Sigmoid colon (tissue), 7 donors: ENCODE results near the gene GPBP1. TPM values are rescaled to one million over a fixed set of nuclear protein-coding genes. Genes with fewer than 3 reads are reported as not detected.

Experiments used
- DNase-seq: peaks from one replicate; pipeline ENCODE4 v3.0.0-alpha.2; 2019
- H3K27ac ChIP-seq, 4 donors: fragments of 200-600 bp; sonication (generic); one replicate each; pipeline ENCODE4 v1.5.1; 2016 to 2019; ENCODE audit warnings: mild to moderate bottlenecking in 1 of 4
- H3K27me3 ChIP-seq, 3 donors: fragments of 200-600 bp; sonication (generic); one replicate each; pipeline ENCODE4 v1.5.1; 2019; ENCODE audit warnings: mild to moderate bottlenecking in 1 of 3
- H3K36me3 ChIP-seq, 4 donors: fragments of 200-600 bp; sonication (generic); one replicate each; pipeline ENCODE4 v1.5.1; 2016 to 2019
- H3K4me1 ChIP-seq, 4 donors: fragments of 200-600 bp; sonication (generic); one replicate each; pipeline ENCODE4 v1.5.1; 2017 to 2019
- H3K4me3 ChIP-seq, 4 donors: fragments of 200-600 bp; sonication (generic); one replicate each; pipeline ENCODE4 v1.5.1; 2017 to 2019; ENCODE audit warnings: mild to moderate bottlenecking in 2 of 4, moderate library complexity in 1 of 4
- H3K9me3 ChIP-seq, 4 donors: fragments of 200-600 bp in 3 of 4; sonication (generic) in 3 of 4; one replicate each; pipeline versions ENCODE4 v1.5.1 to v1.6.1; 2013 to 2019
- CTCF ChIP-seq, 4 experiments: fragments of 450-650 bp in 3 of 4; fragments of 200-600 bp in 1 of 4; IDR thresholded peaks; one replicate each; pipeline ENCODE4 v1.5.1; 2016 to 2019; ENCODE audit warnings: antibody characterized with exemption in 4 of 4, mild to moderate bottlenecking in 3 of 4, moderate library complexity in 2 of 4
- EP300 ChIP-seq, 4 donors: sonication (generic); formaldehyde crosslinking; IDR thresholded peaks; one replicate each; pipeline ENCODE4 v1.6.1; 2017; ENCODE audit warnings: antibody characterized with exemption in 4 of 4
- POLR2A ChIP-seq, 2 donors: fragments of 450-650 bp; IDR thresholded peaks; one replicate each; pipeline ENCODE4 v1.6.1; 2016; ENCODE audit warnings: antibody characterized with exemption in 2 of 2, mild to moderate bottlenecking in 2 of 2, moderate library complexity in 2 of 2
- POLR2AphosphoS5 ChIP-seq, 4 donors: sonication (generic); formaldehyde crosslinking; IDR thresholded peaks; one replicate each; pipeline ENCODE4 v1.6.1; 2017; ENCODE audit warnings: antibody characterized with exemption in 4 of 4
- WGBS, 2 donors: extraction: QIAGEN DNeasy Blood & Tissue Kit; methylation state at CpG; one replicate each; pipeline ENCODE4 v1.1.7; 2013; 5-methylcytosine and 5-hydroxymethylcytosine counted together
- intact Hi-C: fragments of 100-400 bp; cut with DNase I; formaldehyde crosslinking; loops from one replicate; pipeline ENCODE4 v1.15.1; 2023
- polyA plus RNA-seq, 3 donors: library from polyadenylated mRNA; stranded (reverse); fragments of 200-250 nt; gene quantifications; one replicate each; pipeline ENCODE4 v1.2.3, GENCODE V29; 2013
- total RNA-seq, 4 donors: library from RNA; depleted of rRNA; stranded (reverse); fragments of >200 nt; gene quantifications; one replicate each; pipeline ENCODE4 v1.1.0, GENCODE V29; 2016
- donor health status: healthy with polysubstance abuse.
- donor health status: Bipolar disorder and iron deficiency.
- donor health status: healthy.

GPBP1 gene
- total and polyA plus RNA-seq, 7 donors = 32.4 to 69.2 (median 52.3) TPM

- 43 to 61% methylated on average over 2 of the region's 2 CpGs for WGBS, 2 donors
- Histone ChIP-seq H3K27me3 (no peaks in the 10 kb centered on the region), H3K36me3 (peaks cover 0 to 6% (median under 1%) of the 10 kb centered on the region in 4 donors), H3K4me3 (no peak overlapping the region), H3K27ac (peak overlapping the region in 3 of 4 donors; percentile 20 to 81 (median 78)), H3K4me1 (peaks cover 0 to 58% (median 37%) of the 10 kb centered on the region in 4 donors), H3K9me3 (no peaks in the 10 kb centered on the region)
- DNase-seq = no peak
- TF ChIP-seq CTCF (IDR thresholded peaks at IDR 0.05) (no peak), EP300 (IDR thresholded peaks at IDR 0.05) (no peak)
- intact Hi-C loops = no loop called here
Observed at GRCh38 chr5:57209316-57210040, 35.6 kb downstream of the GPBP1 start.

GRCh38 chr5:57210633-57211032, 36.8 kb downstream of the GPBP1 start:
- TF ChIP-seq POLR2AphosphoS5 (IDR thresholded peaks at IDR 0.05) (no peak), CTCF (IDR thresholded peaks at IDR 0.05) (no peak), POLR2A (IDR thresholded peaks at IDR 0.05) (no peak), EP300 (IDR thresholded peaks at IDR 0.05) (no peak)
- Histone ChIP-seq H3K36me3 (peaks cover 0 to 18% (median 6%) of the 10 kb centered on the region in 4 donors), H3K27ac (peak overlapping the region in 3 of 4 donors; percentile 26 to 81 (median 34)), H3K9me3 (no peaks in the 10 kb centered on the region), H3K4me3 (no peak overlapping the region), H3K4me1 (peaks cover 0 to 47% (median 30%) of the 10 kb centered on the region in 4 donors), H3K27me3 (no peaks in the 10 kb centered on the region)
- no peak for DNase-seq
- intact Hi-C loops = no loop called here

- TF ChIP-seq POLR2AphosphoS5 (IDR thresholded peaks at IDR 0.05) (no peak), CTCF (IDR thresholded peaks at IDR 0.05) (no peak), EP300 (IDR thresholded peaks at IDR 0.05) (no peak), POLR2A (IDR thresholded peaks at IDR 0.05) (no peak)
- peaks cover 0 to 22% (median 9%) of the 10 kb centered on the region in 4 donors for H3K36me3 ChIP-seq
- H3K9me3 ChIP-seq = no peaks in the 10 kb centered on the region
- WGBS, 2 donors = 92 to 93% methylated on average over 5 of the region's 5 CpGs
- DNase-seq = no peak
- intact Hi-C loops = no loop called here
- H3K4me1 ChIP-seq = peaks cover 0 to 46% (median 28%) of the 10 kb centered on the region in 4 donors
- H3K27me3 ChIP-seq = no peaks in the 10 kb centered on the region
- peak overlapping the region in 2 of 4 donors; percentile 34 to 81 for H3K27ac ChIP-seq
- H3K4me3 ChIP-seq = no peak overlapping the region
Observed at GRCh38 chr5:57211039-57211438, 37.2 kb downstream of the GPBP1 start.

- no peaks in the 10 kb centered on the region for H3K27me3 ChIP-seq
- no peak for DNase-seq
- H3K36me3 ChIP-seq = peaks cover 0 to 26% (median 10%) of the 10 kb centered on the region in 4 donors
- H3K9me3 ChIP-seq = no peaks in the 10 kb centered on the region
- intact Hi-C loops = no loop called here
- H3K27ac ChIP-seq = no peak overlapping the region
- H3K4me1 ChIP-seq = peaks cover 0 to 19% (median 7%) of the 10 kb centered on the region in 4 donors
- 84 to 91% methylated on average over 4 of the region's 4 CpGs for WGBS, 2 donors
- no peak overlapping the region for H3K4me3 ChIP-seq
- no peak for TF ChIP-seq EP300 (IDR thresholded peaks at IDR 0.05)
- no peak for TF ChIP-seq CTCF (IDR thresholded peaks at IDR 0.05)
- no peak for TF ChIP-seq POLR2A (IDR thresholded peaks at IDR 0.05)
- TF ChIP-seq POLR2AphosphoS5 (IDR thresholded peaks at IDR 0.05) = no peak
Observed at GRCh38 chr5:57215629-57216195, 41.9 kb downstream of the GPBP1 start.
